Testis (tissue), 2 donors: ENCODE data around the gene UBA5.

Experiments
- CTCF ChIP-seq, 3 experiments: fragments of 450-650 bp in 2 of 3; fragments of 200-600 bp in 1 of 3; sonication (generic) in 1 of 3; IDR thresholded peaks; one replicate each; pipeline ENCODE4 v1.5.1; 2016 to 2019; ENCODE audit warnings: antibody characterized with exemption in 3 of 3, mild to moderate bottlenecking in 2 of 3, moderate library complexity in 1 of 3
- POLR2A ChIP-seq: fragments of 450-650 bp; IDR thresholded peaks from one replicate; pipeline ENCODE4 v1.6.1; 2017; ENCODE audit warnings: antibody characterized with exemption, mild to moderate bottlenecking, moderate library complexity

- TF ChIP-seq POLR2A: no peak
- TF ChIP-seq CTCF (IDR thresholded peaks at IDR 0.05): no peak
Observed at GRCh38 chr3:132625613-132626012, 34.5 kb upstream of the UBA5 start.
